H9 (cell line): ENCODE measurements around the gene BSG. TPM values are rescaled to one million over a fixed set of nuclear protein-coding genes. Genes with fewer than 3 reads are reported as not detected.

Experiments used
- DNase-seq: peaks from one replicate; pipeline ENCODE4 v3.0.0-alpha.2; 2017
- H2AFZ ChIP-seq: one replicate; pipeline ENCODE4 v1.6.1; 2013; ENCODE audit warnings: mild to moderate bottlenecking, low read length, control low read depth, moderate library complexity
- H2AK5ac ChIP-seq: 2 replicates; pipeline ENCODE4 v1.6.1; 2013; ENCODE audit warnings: low read length, control low read depth, mixed read lengths; ENCODE audit not compliant: insufficient read length
- H2BK120ac ChIP-seq: one replicate; pipeline ENCODE4 v1.6.1; 2013; ENCODE audit warnings: low read depth, mild to moderate bottlenecking, low read length, control low read depth, inconsistent platforms; ENCODE audit not compliant: poor library complexity, severe bottlenecking
- H2BK12ac ChIP-seq: 2 replicates; pipeline ENCODE4 v1.6.1; 2013; ENCODE audit warnings: low read length, control low read depth, mixed read lengths, low read depth; ENCODE audit not compliant: insufficient read length
- H2BK15ac ChIP-seq: 2 replicates; pipeline ENCODE4 v1.6.1; 2013; ENCODE audit warnings: low read depth, low read length, control low read depth
- H2BK20ac ChIP-seq: one replicate; pipeline ENCODE4 v1.6.1; 2013; ENCODE audit warnings: low read depth, mild to moderate bottlenecking, low read length, control low read depth, inconsistent platforms; ENCODE audit not compliant: poor library complexity, severe bottlenecking
- H2BK5ac ChIP-seq: 2 replicates; pipeline ENCODE4 v1.6.1; 2013; ENCODE audit warnings: low read length, control low read depth, mixed read lengths; ENCODE audit not compliant: insufficient read length
- H3K14ac ChIP-seq: 2 replicates; pipeline ENCODE4 v1.6.1; 2013; ENCODE audit warnings: low read length, control low read depth; ENCODE audit not compliant: insufficient read depth
- H3K18ac ChIP-seq: 2 replicates; pipeline ENCODE4 v1.6.1; 2013; ENCODE audit warnings: low read depth, mild to moderate bottlenecking, mixed read lengths, low read length, control low read depth; ENCODE audit not compliant: insufficient read length
- H3K23ac ChIP-seq: 2 replicates; pipeline ENCODE4 v1.6.1; 2013; ENCODE audit warnings: low read length, control low read depth, mixed read lengths, low read depth; ENCODE audit not compliant: insufficient read length
- H3K23me2 ChIP-seq: 2 replicates; pipeline ENCODE4 v1.6.1; 2013; ENCODE audit warnings: low read depth, mild to moderate bottlenecking, mixed read lengths, low read length, control low read depth; ENCODE audit not compliant: insufficient read length, poor library complexity, severe bottlenecking
- H3K27ac ChIP-seq: 2 replicates; pipeline ENCODE4 v1.5.1; 2013; ENCODE audit warnings: low read length, control low read depth, mixed read lengths, low read depth; ENCODE audit not compliant: insufficient read length
- H3K27me3 ChIP-seq: 2 replicates; pipeline ENCODE4 v1.6.1; 2013; ENCODE audit warnings: low read length, control low read depth, inconsistent platforms; ENCODE audit not compliant: insufficient read depth
- H3K4ac ChIP-seq: 2 replicates; pipeline ENCODE4 v1.6.1; 2013; ENCODE audit warnings: low read depth, mild to moderate bottlenecking, control low read depth, inconsistent platforms, low read length, moderate library complexity
- H3K4me1 ChIP-seq: 2 replicates; pipeline ENCODE4 v1.6.1; 2013; ENCODE audit warnings: low read length, control low read depth, inconsistent platforms; ENCODE audit not compliant: insufficient read depth
- H3K4me2 ChIP-seq: 2 replicates; pipeline ENCODE4 v1.6.1; 2013; ENCODE audit warnings: low read length, control low read depth, mixed read lengths; ENCODE audit not compliant: insufficient read length, insufficient read depth
- H3K56ac ChIP-seq: 2 replicates; pipeline ENCODE4 v1.6.1; 2013; ENCODE audit warnings: low read depth, mild to moderate bottlenecking, mixed read lengths, low read length, control low read depth; ENCODE audit not compliant: insufficient read length
- H3K79me1 ChIP-seq: 2 replicates; pipeline ENCODE4 v1.6.1; 2013; ENCODE audit warnings: low read depth, mild to moderate bottlenecking, moderate library complexity, low read length, control low read depth, inconsistent platforms; ENCODE audit not compliant: insufficient read depth, poor library complexity, severe bottlenecking
- H3K79me2 ChIP-seq: 2 replicates; pipeline ENCODE4 v1.6.1; 2013; ENCODE audit warnings: low read length, control low read depth, inconsistent platforms; ENCODE audit not compliant: insufficient read depth
- H3K9ac ChIP-seq: 2 replicates; pipeline ENCODE4 v1.6.1; 2013; ENCODE audit warnings: low read length, control low read depth, mixed read lengths; ENCODE audit not compliant: insufficient read length; ENCODE audit errors: extremely low read depth
- H3K9me3 ChIP-seq: one replicate; pipeline ENCODE4 v1.6.1; 2013; ENCODE audit warnings: low read depth, low read length, inconsistent platforms; ENCODE audit not compliant: control insufficient read depth
- H3T11ph ChIP-seq: one replicate; pipeline ENCODE4 v1.6.1; 2013; ENCODE audit warnings: mild to moderate bottlenecking, low read length, control low read depth, inconsistent platforms
- H4K20me1 ChIP-seq: one replicate; pipeline ENCODE4 v1.6.1; 2013; ENCODE audit not compliant: control insufficient read depth, insufficient read length, insufficient read depth
- H4K5ac ChIP-seq: 2 replicates; pipeline ENCODE4 v1.6.1; 2013; ENCODE audit warnings: low read depth, mild to moderate bottlenecking, mixed read lengths, low read length, control low read depth; ENCODE audit not compliant: insufficient read length
- H4K8ac ChIP-seq: replicated peaks from 2 replicates; pipeline ENCODE4 v1.6.1; 2013; ENCODE audit warnings: low read length, control low read depth, mixed read lengths, low read depth; ENCODE audit not compliant: insufficient read length
- H4K91ac ChIP-seq: 2 replicates; pipeline ENCODE4 v1.6.1; 2013; ENCODE audit warnings: low read depth, mild to moderate bottlenecking, moderate library complexity, mixed read lengths, low read length, control low read depth; ENCODE audit not compliant: insufficient read length
- H3K27ac Mint-ChIP-seq, 3 experiments: 2 replicates in 2 of 3; 3 replicates in 1 of 3; pipeline ENCODE4 v1.8.0; 2020 to 2021; ENCODE audit warnings: mixed read lengths in 3 of 3, mild to moderate bottlenecking in 1 of 3, moderate library complexity in 1 of 3
- H3K27me3 Mint-ChIP-seq: 2 replicates; pipeline ENCODE4 v1.8.0; 2021; ENCODE audit warnings: low read depth, mild to moderate bottlenecking, moderate library complexity, mixed read lengths
- H3K36me3 Mint-ChIP-seq, 3 experiments: 2 replicates in 2 of 3; 3 replicates in 1 of 3; pipeline ENCODE4 v1.8.0; 2020 to 2021; ENCODE audit warnings: low read depth in 3 of 3, mixed read lengths in 3 of 3; ENCODE audit not compliant: insufficient read depth in 1 of 3
- H3K4me1 Mint-ChIP-seq, 2 experiments: 2 replicates each; pipeline ENCODE4 v1.8.0; 2020; ENCODE audit warnings: mixed read lengths in 2 of 2
- H3K4me3 Mint-ChIP-seq, 2 experiments: 2 replicates in 1 of 2; 3 replicates in 1 of 2; pipeline ENCODE4 v1.8.0; 2020 to 2021; ENCODE audit warnings: mild to moderate bottlenecking in 2 of 2, mixed read lengths in 2 of 2, moderate library complexity in 1 of 2
- H3K9me3 Mint-ChIP-seq, 2 experiments: 2 replicates in 1 of 2; 3 replicates in 1 of 2; pipeline ENCODE4 v1.8.0; 2020; ENCODE audit warnings: mild to moderate bottlenecking in 2 of 2, mixed read lengths in 2 of 2, moderate library complexity in 1 of 2
- WGBS: extraction: QIAGEN DNeasy Blood & Tissue Kit; methylation state at CpG from one replicate; pipeline ENCODE4 v1.1.7; 2013; ENCODE audit warnings: missing lambda C conversion rate, low lambda C conversion rate, mixed read lengths; ENCODE audit not compliant: insufficient read length; ENCODE audit errors: extremely low coverage; 5-methylcytosine and 5-hydroxymethylcytosine counted together
- total RNA-seq: library from RNA; stranded (reverse); gene quantifications from 2 replicates; pipeline ENCODE4 v1.2.1, GENCODE V29; 2021
- TF ChIP-seq, protein P1 (sequence below): fragments of 200-600 bp; sonication (generic); conservative IDR thresholded peaks from 3 replicates; pipeline ENCODE4 v1.8.0; 2021; ENCODE audit warnings: antibody characterized with exemption, mild to moderate bottlenecking

The BSG gene
- total RNA-seq, 1 experiment from 2014 or later = 715 TPM

DNA sequence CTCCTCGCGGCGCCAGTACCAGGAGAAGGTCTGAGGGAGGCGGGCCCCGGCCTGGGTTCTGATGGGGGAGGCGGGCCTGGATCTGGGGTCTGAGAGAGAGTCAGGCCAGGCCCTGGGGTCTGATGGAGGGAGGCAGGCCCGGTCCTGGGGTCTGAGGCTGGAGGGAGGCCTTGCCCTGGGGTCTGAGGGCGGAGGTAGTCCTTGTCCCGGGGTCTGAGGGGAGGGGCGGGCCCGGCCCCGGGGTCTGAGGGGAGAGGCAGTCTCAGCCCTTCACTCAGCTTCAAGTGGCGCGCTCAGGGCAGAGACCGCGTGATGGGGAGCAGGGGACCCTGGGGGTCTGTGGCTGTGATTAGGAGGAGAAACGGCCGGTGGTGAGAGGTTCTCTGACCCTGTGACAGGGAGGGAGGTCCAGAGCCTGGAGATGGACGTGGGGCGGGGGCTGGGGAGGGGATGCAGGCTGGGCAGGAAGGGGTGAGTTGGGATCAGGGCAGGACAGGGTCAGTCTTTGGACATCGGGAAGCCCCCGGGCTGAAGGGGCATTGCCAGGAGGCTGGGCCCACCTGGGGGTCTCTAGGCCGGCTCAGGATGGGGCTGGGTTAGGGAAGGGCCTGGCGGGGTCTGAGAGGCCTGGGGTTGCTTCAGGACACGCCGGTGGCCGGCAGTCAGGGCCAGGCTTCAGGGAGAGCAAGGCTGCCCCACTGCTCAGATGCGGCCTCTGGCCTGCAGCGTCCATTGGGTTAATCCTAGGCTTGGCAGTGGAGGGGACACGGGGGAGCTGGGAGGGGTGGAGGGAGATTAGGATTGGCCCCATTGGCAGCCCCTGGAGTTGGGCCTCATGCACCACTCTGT lies 36.0 kb downstream of the BSG start:
- no CpG with 5 or more reads among the region's 30 CpGs for WGBS
- Histone ChIP-seq H2AFZ (no peak overlapping the region), H2BK15ac (no peak overlapping the region), H3T11ph (no peak overlapping the region), H4K5ac (no peak overlapping the region), H2BK5ac (no peak overlapping the region), H2BK120ac (no peak overlapping the region), H3K9ac (no peak overlapping the region), H2BK12ac (no peak overlapping the region), H4K8ac (no peak overlapping the region), H3K9me3 (no peaks in the 10 kb centered on the region), H3K4me2 (no peak overlapping the region), H4K20me1 (no peaks in the 10 kb centered on the region), H3K27ac (no peak overlapping the region), H2BK20ac (no peak overlapping the region), H3K14ac (no peak overlapping the region), H4K91ac (no peak overlapping the region), H3K4me1 (no peaks in the 10 kb centered on the region), H3K18ac (no peak overlapping the region), H3K56ac (no peak overlapping the region), H3K79me2 (no peaks in the 10 kb centered on the region), H3K23ac (no peak overlapping the region), H2AK5ac (no peak overlapping the region), H3K23me2 (no peaks in the 10 kb centered on the region), H3K79me1 (no peaks in the 10 kb centered on the region), H3K4ac (no peak overlapping the region), H3K27me3 (no peaks in the 10 kb centered on the region)
- Mint-ChIP-seq H3K4me3 (no peak overlapping the region), H3K27me3 (no peaks in the 10 kb centered on the region), H3K36me3 (peaks cover 8 to 18% (median 12%) of the 10 kb centered on the region in 3 experiments), H3K9me3 (peaks cover 10 to 13% of the 10 kb centered on the region in 2 experiments), H3K27ac (no peak overlapping the region), H3K4me1 (peaks cover 3 to 4% of the 10 kb centered on the region in 2 experiments; a peak in 1 of 4 replicates)
- TF ChIP-seq, protein P1, sequence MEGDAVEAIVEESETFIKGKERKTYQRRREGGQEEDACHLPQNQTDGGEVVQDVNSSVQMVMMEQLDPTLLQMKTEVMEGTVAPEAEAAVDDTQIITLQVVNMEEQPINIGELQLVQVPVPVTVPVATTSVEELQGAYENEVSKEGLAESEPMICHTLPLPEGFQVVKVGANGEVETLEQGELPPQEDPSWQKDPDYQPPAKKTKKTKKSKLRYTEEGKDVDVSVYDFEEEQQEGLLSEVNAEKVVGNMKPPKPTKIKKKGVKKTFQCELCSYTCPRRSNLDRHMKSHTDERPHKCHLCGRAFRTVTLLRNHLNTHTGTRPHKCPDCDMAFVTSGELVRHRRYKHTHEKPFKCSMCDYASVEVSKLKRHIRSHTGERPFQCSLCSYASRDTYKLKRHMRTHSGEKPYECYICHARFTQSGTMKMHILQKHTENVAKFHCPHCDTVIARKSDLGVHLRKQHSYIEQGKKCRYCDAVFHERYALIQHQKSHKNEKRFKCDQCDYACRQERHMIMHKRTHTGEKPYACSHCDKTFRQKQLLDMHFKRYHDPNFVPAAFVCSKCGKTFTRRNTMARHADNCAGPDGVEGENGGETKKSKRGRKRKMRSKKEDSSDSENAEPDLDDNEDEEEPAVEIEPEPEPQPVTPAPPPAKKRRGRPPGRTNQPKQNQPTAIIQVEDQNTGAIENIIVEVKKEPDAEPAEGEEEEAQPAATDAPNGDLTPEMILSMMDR = no peak
- no peak for DNase-seq
